ENCODE data around the gene NLGN1.
A peak's percentile ranks its signal among the peaks of the same experiment; 100 is the strongest.

The NLGN1 gene

DNA sequence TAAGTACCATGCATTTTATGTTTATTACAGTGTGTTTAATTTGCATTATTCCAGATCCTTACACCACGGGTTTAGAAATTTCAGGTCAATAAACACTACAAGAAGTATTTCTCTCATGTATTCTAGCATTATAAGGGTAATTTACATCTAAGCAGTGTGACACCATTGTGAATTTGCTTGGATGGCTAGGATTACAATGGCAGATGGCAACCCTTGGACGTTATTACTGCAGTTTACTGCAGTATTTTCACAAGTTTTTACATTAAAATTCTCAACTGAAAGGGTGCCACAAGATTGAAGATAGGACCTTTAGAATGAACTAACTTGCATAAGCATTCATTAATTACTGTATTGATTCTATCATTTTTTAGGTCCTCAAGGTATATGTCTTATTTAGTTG lies 538.8 kb downstream of the NLGN1 start:
- no peak for DNase-seq
- intact Hi-C loops (cut with DNase I): no loop called here

DNA sequence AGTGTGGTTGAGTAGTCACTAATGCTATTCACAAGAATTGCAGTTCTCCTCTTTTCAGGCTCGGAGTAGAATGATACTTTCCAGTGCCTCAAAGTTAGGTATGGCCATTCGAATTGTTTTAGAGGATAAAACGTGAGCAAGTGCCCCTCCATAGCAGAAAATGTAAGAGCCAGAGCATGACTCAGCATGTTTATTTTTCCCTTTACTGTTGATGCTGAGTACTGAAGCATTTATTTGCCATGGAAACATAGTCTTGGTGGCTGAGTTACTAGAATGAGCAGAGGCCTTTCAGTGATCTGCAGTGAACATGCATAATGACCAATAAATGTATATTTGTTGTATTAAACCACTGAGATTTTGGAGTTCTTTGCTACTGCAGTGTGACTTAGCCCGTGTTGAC lies 540.6 kb downstream of the NLGN1 start:
- intact Hi-C loops (cut with DNase I): no loop called here
- DNase-seq: no peak

DNA sequence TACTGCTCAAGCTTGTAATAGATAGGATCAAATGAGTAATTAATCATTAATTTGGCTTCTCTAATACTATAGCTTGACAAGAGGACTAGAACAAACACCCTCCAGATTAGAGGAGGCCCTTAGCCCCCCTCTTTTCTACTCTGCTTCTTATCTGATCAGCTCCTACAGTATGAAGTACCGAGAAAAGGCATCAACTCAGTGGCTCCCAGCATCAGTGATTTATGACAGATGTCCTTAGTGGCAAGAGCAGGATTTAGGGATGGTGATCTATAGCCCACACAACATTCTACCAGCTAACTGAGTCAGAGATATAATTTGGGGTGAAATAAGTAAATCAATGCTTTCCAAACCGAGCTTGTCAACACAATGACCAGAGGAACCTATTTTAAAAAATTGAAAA lies 541.1 kb downstream of the NLGN1 start:
- intact Hi-C loops (cut with DNase I): no loop called here
- DNase-seq: no peak

DNA sequence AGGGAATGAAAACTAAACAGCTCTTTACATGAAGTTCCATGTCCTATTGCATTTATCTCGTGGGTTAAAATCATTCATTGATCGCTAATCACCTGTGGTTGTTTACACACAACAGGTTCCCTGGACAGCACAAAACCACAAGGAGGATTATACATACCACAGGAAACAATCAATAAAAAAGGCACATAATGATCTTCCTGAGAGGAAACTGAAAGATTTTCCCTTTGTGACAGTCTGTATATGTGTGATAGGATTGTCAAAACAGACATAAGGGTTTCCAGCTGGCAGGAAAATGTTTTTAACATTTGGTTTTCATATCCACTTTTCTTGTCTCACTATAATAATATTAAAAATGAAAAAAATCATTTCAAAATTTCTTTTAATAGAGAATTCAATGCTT lies 541.8 kb downstream of the NLGN1 start:
- no peak for DNase-seq
- intact Hi-C loops (cut with DNase I): no loop called here

DNA sequence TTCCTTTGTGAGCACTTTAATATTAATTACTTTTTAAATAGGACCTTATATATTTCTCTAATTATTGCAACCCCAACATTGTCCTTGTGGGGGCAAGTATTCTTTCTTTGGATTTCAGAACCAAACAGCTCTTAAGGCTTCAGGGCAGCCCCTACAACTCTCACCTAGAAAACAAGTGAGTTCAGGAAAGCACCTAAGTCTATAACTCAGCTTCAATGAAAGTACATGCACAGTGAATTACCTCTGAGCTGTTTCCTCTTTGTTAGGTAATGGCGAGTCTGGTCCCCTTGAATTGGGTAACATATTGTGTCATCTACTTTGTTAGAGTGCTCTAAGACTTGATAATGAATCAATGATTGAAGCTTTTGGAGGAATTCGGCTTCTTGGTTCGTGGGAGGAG lies 545.7 kb downstream of the NLGN1 start:
- intact Hi-C loops (cut with DNase I): no loop called here

DNA sequence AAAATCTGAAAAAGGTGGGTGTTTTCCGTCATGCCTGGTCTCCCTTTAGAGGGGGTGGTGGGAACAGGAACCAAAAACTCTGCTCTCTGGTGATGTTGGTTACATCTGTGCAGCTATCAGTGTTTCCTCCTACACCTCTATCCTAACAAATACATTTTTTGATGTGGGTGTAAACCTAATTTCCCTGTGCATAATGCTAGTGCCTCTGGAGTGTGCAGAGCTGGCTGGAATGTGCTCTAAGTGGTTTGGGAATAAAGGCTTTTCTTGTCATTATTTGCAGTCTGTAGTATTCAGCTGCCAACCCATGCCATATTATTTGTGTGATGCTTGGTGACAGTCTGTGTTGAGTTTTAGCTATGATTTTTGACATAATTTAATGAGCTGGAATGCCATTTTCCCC lies 547.6 kb downstream of the NLGN1 start:
- intact Hi-C loops (cut with DNase I): no loop called here
- no peak for DNase-seq

More for the DNA sequence above, 545.7 kb downstream of the NLGN1 start:
- DNase-seq: no peak

DNA sequence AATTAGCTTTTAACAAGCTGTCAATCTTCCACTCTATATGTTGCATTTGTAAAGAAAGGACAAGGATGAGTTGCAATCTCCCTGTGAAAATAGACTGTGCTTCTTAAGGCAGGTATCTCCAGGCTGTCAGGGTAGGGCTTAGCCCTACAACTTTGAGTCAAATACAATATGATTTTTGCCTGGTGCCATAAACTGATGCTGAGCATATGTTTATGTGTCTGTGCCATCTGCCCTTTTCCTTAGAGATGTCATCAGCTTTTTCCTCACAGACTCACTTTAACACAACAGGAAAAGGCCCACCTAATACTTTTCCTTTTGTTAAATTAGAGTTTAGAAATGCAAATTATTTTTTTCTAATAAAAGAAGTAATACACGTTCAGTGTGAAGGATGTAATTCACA lies 548.3 kb downstream of the NLGN1 start:
- no peak for DNase-seq
- intact Hi-C loops (cut with DNase I): no loop called here

DNA sequence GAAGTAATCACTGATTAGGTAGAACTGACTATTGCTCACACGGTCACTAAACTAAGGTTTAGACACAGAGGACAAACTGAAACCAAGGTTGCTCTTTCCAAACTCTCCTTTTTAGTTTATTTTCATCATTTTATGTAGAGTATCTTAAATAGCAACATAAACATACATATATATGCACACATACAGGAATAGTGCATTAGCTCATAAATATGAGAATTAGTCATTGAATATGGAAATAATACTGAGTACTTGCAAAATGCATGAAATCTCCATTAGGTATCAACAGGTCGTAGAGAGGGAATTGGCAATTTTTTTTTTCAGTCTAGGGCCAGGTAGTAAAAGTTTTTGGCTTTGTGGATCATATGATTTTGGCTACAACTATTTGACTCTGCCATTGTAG lies 557.1 kb downstream of the NLGN1 start:
- DNase-seq: no peak
- intact Hi-C loops (cut with DNase I): no loop called here

DNA sequence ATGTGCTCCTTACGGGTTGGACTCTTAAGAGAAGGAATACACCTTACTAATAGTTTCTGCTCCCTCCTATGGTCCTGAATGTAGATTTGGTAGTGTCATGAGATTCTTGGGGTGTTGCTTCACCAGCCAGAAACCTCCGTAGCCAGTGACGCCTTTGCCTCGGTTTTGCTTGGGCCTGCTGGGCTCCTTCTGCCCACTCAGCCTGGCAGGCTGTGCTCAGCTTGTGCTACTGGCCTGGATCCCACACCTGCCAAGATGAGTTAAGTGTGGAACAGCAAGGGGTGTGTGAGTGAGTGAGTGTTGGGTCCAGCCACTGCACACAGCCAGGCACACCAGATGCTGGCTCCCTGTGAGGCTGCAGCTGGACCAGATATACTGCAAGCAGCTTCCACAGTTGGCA lies 560.1 kb downstream of the NLGN1 start:
- DNase-seq: peak in 8 of 10 donors; percentile 24 to 91 (median 54)
- intact Hi-C loops (cut with DNase I): no loop called here

DNA sequence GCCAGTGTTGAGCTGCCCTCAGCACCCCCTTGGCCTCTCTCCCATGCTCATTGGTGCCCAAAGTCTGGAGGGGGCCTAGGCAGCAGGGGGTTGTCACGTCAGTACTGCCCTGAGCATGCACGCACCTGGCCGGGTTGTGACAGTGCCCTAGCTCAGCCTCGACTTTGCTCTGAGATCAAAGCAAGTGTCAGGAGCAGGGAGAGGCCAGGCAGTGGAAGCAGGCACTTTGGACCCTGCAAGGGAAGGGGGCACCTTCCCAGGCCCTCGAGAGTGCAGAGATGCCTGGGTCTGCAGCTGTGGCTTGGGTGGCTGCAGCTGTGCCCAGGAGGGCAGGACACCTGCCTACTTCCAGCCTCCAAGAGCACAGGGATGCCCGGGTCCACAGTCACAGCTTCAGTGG lies 561.3 kb downstream of the NLGN1 start:
- DNase-seq: peak in 3 of 10 donors; percentile 57 to 70 (median 63)
- intact Hi-C loops (cut with DNase I): no loop called here

DNA sequence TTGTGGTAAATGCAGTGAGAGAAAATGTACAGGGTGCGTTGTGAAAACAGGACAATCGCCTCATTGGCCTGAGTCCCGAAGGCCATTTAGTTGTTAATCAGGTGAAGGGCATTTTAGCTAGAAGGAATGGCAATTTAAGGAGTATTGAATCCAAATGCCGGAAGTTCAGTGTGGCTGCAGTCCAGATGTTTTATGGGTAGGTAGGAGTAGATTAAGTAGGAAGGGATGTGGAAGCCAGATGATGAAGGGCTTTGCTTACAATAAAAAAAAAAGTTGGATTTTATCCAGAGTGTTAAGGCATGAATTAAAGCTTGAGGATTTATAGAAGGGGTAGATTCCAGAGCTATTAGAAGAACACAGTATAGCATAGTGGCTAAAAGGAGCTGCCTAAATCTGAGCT lies 572.7 kb downstream of the NLGN1 start:
- no peak for DNase-seq
- intact Hi-C loops (cut with DNase I): no loop called here

DNA sequence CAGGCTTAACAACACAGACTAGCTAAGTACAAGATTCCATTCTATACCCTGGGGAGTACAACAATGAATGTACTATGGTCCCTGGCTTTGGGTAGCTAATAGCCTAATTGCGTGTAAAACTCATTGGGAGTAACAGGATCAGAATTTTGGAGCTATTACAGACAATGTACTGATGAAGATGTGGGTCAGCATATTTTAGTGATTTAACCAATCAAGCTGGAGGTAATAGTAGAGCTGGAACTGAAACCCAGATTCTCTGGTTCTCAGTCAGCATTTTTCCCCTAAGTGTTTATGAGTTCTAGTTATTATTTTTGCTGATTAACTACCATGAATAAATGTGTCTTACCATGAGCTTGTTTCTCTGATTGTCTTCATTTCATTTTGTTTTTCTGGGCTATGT lies 578.7 kb downstream of the NLGN1 start:
- intact Hi-C loops (cut with DNase I): no loop called here
- DNase-seq: no peak

DNA sequence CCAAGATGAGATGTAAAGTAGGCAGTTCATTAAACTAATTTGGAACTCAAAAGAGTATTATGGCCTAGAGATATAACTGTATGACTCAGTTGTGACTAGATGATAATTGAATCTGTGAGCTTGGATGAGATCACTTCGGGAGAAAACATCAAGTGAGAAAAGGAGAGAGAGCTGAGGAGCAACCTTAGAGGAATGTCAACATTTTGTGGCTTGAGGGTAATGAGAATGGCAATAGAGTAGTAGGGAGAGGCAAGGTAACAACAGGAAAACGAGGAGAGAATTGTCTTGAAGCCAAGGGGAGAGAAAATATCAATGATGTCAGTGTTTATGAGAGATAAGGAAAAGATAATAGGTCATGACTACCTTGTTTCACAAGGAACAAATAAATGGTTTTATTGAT lies 580.2 kb downstream of the NLGN1 start:
- DNase-seq: no peak
- intact Hi-C loops (cut with DNase I): no loop called here

DNA sequence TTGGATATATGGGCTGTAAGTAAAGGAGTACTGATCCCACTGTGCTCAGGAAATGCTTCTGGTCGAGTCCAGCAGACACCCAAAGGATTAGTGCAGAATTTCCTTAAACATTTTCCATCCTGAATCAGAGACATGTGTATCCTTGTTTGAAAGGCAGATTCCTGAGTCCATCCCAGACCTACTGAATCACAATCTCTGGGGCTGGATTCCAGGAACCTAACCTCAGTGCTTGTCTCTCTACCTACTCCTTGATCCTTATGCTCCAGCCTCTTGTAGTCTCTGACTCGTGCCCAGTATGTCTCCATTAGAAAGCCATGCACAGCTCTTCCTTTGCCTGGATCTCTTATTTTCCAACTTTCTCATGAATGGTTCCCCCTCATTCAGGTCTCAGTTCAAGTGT lies 585.8 kb downstream of the NLGN1 start:
- no peak for DNase-seq
- intact Hi-C loops (cut with DNase I): no loop called here

DNA sequence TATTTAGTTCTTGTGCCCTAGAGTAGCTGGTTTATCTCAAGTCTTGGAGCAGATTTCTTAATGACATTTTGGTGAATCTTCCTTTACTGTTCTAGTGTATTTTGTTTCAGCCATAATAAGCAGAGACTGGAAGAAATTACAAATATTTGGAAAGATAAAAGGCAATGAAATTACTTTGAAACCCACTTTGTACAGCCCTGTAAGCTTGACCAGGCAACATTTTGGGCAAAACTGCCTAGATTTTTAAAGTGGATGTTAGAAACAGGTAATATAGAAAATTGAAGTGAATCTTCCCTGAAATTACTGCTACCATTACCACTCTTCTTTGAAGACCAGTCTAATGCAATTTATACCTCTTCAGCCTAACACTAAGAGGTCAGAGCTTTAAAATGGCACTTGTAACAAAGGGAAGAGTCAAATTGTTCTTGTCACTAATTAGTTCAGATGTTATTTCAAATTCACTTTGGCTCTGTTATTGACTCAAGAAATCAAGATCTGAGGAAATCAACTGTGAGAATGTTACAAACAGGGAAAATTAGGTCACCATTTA lies 589.4 kb downstream of the NLGN1 start:
- intact Hi-C loops (cut with DNase I): no loop called here
- no peak for DNase-seq

DNA sequence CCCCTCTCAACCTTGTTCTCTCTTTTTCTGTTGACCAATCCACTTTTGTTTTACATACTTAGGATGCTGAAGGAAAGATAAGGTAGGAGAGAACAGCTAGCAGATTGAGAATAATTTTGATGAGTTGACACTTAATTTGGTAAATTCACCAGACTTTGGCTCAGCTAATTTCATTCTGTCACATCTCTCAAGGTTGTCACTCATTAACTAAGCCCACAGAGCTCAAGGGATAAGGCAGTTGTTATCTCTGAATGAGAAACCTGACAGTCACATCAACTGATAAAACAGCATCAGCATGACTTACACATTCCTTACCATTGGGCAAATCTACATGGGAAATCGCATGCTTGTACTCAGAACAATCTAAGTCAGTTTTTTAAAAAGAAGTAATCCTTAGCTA lies 591.4 kb downstream of the NLGN1 start:
- no peak for DNase-seq

DNA sequence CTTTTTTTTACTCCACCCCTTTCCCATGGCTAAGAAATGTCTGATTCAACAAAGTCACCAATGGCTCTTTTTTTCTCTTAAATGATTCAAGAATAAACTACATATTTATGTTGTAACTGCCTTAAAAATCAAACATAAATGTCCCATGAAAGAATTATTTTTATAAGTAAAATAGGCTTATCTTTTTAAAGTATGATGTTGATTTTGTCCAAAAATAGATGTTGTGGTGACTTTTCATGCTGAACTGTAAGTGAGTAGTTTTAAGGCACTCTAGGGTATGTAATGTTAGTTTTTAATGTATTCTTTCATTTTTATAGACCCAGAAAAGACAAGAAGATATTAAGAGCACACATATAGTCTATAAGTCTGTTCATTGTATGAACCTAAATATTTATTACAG lies 594.9 kb downstream of the NLGN1 start:
- intact Hi-C loops (cut with DNase I): no loop called here
- DNase-seq: no peak

More for the DNA sequence above, 591.4 kb downstream of the NLGN1 start:
- intact Hi-C loops (cut with DNase I): no loop called here

DNA sequence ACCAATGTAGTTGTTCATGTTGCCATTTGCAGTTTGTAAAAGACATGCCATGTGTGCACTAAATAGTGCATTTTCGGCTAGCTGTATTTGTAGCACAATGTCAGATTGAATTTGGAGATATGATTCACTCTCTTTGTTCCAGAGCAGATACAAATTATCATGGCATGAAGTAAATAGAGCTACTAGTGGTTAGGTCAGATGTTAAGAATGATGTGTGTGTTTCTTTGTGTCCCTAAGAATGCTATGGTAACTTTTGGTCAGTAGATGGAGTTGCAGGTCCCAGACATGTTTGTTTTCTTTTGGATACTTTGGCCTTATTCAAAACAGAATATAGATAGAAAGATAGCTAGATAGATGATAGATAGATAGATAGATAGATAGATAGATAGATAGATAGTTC lies 595.8 kb downstream of the NLGN1 start:
- intact Hi-C loops (cut with DNase I): no loop called here
- no peak for DNase-seq

DNA sequence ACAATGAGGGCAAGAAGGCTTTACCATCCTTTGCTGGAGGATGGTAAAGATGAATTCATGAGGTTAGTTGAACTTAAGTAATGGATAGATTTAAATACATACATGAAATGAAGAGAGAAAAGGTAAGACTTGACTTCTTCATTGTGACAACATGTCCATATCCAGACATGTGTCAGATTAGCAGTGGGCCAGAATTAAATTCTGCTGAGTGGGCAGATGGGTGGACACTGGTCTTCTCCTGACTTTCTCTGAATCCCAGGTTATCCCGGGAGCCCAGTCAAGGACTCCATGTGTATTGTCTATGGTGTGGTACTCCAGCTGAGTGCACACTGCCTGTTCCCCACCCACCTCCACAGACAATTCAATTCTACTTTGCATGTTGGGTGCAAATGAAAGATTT lies 603.1 kb downstream of the NLGN1 start:
- intact Hi-C loops (cut with DNase I): no loop called here
- DNase-seq: no peak

DNA sequence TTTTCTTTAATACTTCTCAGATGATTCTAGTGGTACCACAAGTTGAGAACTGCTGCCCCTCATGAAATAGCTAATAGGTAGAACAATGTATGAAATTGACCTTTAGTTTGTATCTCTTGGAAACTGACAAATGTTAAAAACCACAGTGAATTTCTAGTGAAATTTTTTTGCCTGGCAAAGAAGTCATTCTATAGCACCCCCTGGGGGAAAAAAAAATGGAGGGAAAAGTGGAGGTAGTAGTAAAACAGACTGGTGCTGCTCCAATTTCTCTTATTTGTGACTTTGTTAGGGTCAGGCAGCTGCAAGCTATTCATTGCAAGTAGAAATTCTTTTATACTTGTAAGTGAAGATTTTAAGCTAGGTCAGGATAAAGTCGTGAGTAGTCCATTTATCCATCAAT lies 605.0 kb downstream of the NLGN1 start:
- intact Hi-C loops (cut with DNase I): no loop called here
- DNase-seq: no peak

DNA sequence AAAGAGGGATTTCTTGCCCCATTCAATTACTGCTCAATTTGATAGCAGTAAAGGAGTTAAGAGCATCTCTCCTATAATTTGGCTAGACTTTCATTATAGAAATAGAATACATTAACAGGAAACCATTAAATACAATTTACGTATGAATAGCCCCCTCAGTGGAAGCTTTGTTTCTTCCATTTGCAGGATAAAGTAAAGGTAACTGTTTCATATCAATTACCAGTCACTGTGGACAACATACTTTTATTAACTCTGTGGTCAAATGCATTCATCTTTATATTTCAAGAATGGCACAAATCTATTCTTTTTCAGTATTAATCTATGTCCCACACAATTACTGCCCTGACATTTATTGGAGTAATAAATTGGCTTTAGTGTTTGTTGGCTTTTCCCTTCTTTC lies 613.4 kb downstream of the NLGN1 start:
- no peak for DNase-seq
- intact Hi-C loops (cut with DNase I): no loop called here

DNA sequence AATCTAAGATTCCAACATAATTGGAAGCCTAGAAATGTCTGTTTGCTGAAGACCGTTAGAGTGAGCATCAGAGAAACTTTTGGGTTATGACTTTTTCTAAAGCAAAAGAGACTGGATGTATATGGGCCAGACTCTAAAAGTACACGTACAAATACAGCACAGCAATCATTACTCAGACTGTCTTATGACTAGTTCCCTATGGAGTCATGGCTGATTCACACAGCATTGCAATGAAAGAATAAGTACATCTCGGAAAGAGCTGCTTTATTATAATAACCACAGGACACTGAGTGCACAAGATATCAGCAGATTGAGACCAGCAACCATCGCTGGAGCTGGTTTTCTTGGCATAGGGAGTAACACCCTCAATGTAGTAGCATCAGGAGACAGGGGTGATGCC lies 618.6 kb downstream of the NLGN1 start:
- DNase-seq: no peak
- intact Hi-C loops (cut with DNase I): no loop called here

DNA sequence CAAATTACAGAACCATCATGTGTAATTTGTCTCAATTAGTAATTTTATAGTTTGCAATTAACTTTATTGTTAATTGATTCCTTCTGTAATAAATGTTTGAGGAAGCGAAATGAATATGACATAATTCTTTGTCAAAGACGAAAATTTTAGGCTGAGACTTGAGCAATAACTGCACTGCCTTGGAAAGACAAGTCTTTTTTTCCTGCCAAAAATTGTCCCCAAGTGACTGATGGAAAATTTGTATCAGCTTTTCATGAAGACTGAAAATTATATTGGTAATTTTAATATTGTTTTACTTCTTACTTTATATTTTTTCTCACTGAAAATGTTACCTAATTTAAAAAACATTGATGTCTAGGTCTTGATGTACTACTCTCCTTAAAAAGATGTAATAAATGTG lies 622.6 kb downstream of the NLGN1 start:
- intact Hi-C loops (cut with DNase I): no loop called here
- DNase-seq: no peak
